Measurements from ENCODE around the gene NDRG3. TPM values are rescaled to one million over a fixed set of nuclear protein-coding genes. Genes with fewer than 3 reads are reported as not detected.

Gene NDRG3
- total RNA-seq, 1 donor from 2014 or later, result 33.1 TPM

- no peak overlapping the region for H3K9ac ChIP-seq (ENCODE audit: low read length)
- Mint-ChIP-seq H3K9me3 (ENCODE audit: unreplicated experiment) (no peaks in the 10 kb centered on the region), H3K36me3 (ENCODE audit: low read depth, unreplicated experiment) (peaks cover 20% of the 10 kb centered on the region), H3K4me3 (ENCODE audit: unreplicated experiment) (no peak overlapping the region), H3K27ac (ENCODE audit: unreplicated experiment) (no peak overlapping the region), H3K27me3 (ENCODE audit: low read depth, unreplicated experiment) (no peaks in the 10 kb centered on the region), H3K4me1 (ENCODE audit: low read depth, unreplicated experiment) (no peaks in the 10 kb centered on the region)
- FAIRE-seq, result no peak
- no peaks in the 10 kb centered on the region for H3K9me3 ChIP-seq (ENCODE audit: insufficient read depth, low read depth, low read length)
- peaks cover 27% of the 10 kb centered on the region for H4K20me1 ChIP-seq (ENCODE audit: insufficient read depth, low read length)
- TF ChIP-seq, protein P1, sequence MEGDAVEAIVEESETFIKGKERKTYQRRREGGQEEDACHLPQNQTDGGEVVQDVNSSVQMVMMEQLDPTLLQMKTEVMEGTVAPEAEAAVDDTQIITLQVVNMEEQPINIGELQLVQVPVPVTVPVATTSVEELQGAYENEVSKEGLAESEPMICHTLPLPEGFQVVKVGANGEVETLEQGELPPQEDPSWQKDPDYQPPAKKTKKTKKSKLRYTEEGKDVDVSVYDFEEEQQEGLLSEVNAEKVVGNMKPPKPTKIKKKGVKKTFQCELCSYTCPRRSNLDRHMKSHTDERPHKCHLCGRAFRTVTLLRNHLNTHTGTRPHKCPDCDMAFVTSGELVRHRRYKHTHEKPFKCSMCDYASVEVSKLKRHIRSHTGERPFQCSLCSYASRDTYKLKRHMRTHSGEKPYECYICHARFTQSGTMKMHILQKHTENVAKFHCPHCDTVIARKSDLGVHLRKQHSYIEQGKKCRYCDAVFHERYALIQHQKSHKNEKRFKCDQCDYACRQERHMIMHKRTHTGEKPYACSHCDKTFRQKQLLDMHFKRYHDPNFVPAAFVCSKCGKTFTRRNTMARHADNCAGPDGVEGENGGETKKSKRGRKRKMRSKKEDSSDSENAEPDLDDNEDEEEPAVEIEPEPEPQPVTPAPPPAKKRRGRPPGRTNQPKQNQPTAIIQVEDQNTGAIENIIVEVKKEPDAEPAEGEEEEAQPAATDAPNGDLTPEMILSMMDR (IDR thresholded peaks at IDR 0.05; ENCODE audit: insufficient read depth, low read depth, low read length), result no peak
- TF ChIP-seq EZH2 (IDR thresholded peaks at IDR 0.05; ENCODE audit: insufficient read depth, low read length), result no peak
- H3K79me2 ChIP-seq (ENCODE audit: insufficient read depth, low read length), result peaks cover 10% of the 10 kb centered on the region
- no peak overlapping the region for H3K4me2 ChIP-seq (ENCODE audit: low read length)
- no peaks in the 10 kb centered on the region for H3K4me1 ChIP-seq (ENCODE audit: insufficient read depth, low read length)
- H3K36me3 ChIP-seq (ENCODE audit: insufficient read depth, low read length), result peaks cover 45% of the 10 kb centered on the region
- no peak for DNase-seq (ENCODE audit: low read depth)
- H3K27me3 ChIP-seq (ENCODE audit: insufficient read depth, low read length), result no peaks in the 10 kb centered on the region
- H3K27ac ChIP-seq (ENCODE audit: low read depth, low read length), result no peak overlapping the region
- H2AFZ ChIP-seq (ENCODE audit: low read depth, low read length), result no peak overlapping the region
- H3K4me3 ChIP-seq (ENCODE audit: insufficient read depth, low read depth, low read length), result no peak overlapping the region
Observed at GRCh38 chr20:36793294-36794115, 47.6 kb upstream of the NDRG3 start.

- Histone ChIP-seq H3K79me2 (ENCODE audit: insufficient read depth, low read length) (peaks cover 10% of the 10 kb centered on the region), H4K20me1 (ENCODE audit: insufficient read depth, low read length) (peaks cover 26% of the 10 kb centered on the region), H2AFZ (ENCODE audit: low read depth, low read length) (no peak overlapping the region), H3K9me3 (ENCODE audit: insufficient read depth, low read depth, low read length) (no peaks in the 10 kb centered on the region), H3K4me2 (ENCODE audit: low read length) (no peak overlapping the region), H3K36me3 (ENCODE audit: insufficient read depth, low read length) (peaks cover 37% of the 10 kb centered on the region), H3K4me1 (ENCODE audit: insufficient read depth, low read length) (no peaks in the 10 kb centered on the region), H3K4me3 (ENCODE audit: insufficient read depth, low read depth, low read length) (no peak overlapping the region), H3K27me3 (ENCODE audit: insufficient read depth, low read length) (no peaks in the 10 kb centered on the region), H3K9ac (ENCODE audit: low read length) (no peak overlapping the region), H3K27ac (ENCODE audit: low read depth, low read length) (no peak overlapping the region)
- DNase-seq (ENCODE audit: low read depth) (peak; percentile 69), FAIRE-seq (no peak)
- Mint-ChIP-seq H3K4me1 (ENCODE audit: low read depth, unreplicated experiment) (no peaks in the 10 kb centered on the region), H3K36me3 (ENCODE audit: low read depth, unreplicated experiment) (peaks cover 15% of the 10 kb centered on the region), H3K27me3 (ENCODE audit: low read depth, unreplicated experiment) (no peaks in the 10 kb centered on the region), H3K4me3 (ENCODE audit: unreplicated experiment) (no peak overlapping the region), H3K27ac (ENCODE audit: unreplicated experiment) (no peak overlapping the region), H3K9me3 (ENCODE audit: unreplicated experiment) (no peaks in the 10 kb centered on the region)
- no peak for TF ChIP-seq EZH2 (IDR thresholded peaks at IDR 0.05; ENCODE audit: insufficient read depth, low read length)
- TF ChIP-seq, protein P1 (IDR thresholded peaks at IDR 0.05; ENCODE audit: insufficient read depth, low read depth, low read length), result peak; percentile 44
Observed at GRCh38 chr20:36792422-36792821, 46.5 kb upstream of the NDRG3 start.

GRCh38 chr20:36791862-36792261 lies 46.0 kb upstream of the NDRG3 start:
- H3K9ac ChIP-seq (ENCODE audit: low read length), result no peak overlapping the region
- no peaks in the 10 kb centered on the region for H3K27me3 Mint-ChIP-seq (ENCODE audit: low read depth, unreplicated experiment)
- H3K4me1 Mint-ChIP-seq (ENCODE audit: low read depth, unreplicated experiment), result no peaks in the 10 kb centered on the region
- H3K79me2 ChIP-seq (ENCODE audit: insufficient read depth, low read length), result peaks cover 10% of the 10 kb centered on the region
- H3K4me2 ChIP-seq (ENCODE audit: low read length), result no peak overlapping the region
- no peaks in the 10 kb centered on the region for H3K27me3 ChIP-seq (ENCODE audit: insufficient read depth, low read length)
- H3K9me3 Mint-ChIP-seq (ENCODE audit: unreplicated experiment), result no peaks in the 10 kb centered on the region
- H3K36me3 Mint-ChIP-seq (ENCODE audit: low read depth, unreplicated experiment), result peaks cover 13% of the 10 kb centered on the region
- no peak for TF ChIP-seq EZH2 (IDR thresholded peaks at IDR 0.05; ENCODE audit: insufficient read depth, low read length)
- no peaks in the 10 kb centered on the region for H3K4me1 ChIP-seq (ENCODE audit: insufficient read depth, low read length)
- no peaks in the 10 kb centered on the region for H3K9me3 ChIP-seq (ENCODE audit: insufficient read depth, low read depth, low read length)
- H3K36me3 ChIP-seq (ENCODE audit: insufficient read depth, low read length), result peaks cover 33% of the 10 kb centered on the region
- FAIRE-seq, result no peak
- no peak for DNase-seq (ENCODE audit: low read depth)
- peaks cover 24% of the 10 kb centered on the region for H4K20me1 ChIP-seq (ENCODE audit: insufficient read depth, low read length)
- H2AFZ ChIP-seq (ENCODE audit: low read depth, low read length), result no peak overlapping the region
- H3K27ac ChIP-seq (ENCODE audit: low read depth, low read length), result no peak overlapping the region
- H3K27ac Mint-ChIP-seq (ENCODE audit: unreplicated experiment), result no peak overlapping the region
- H3K4me3 ChIP-seq (ENCODE audit: insufficient read depth, low read depth, low read length), result no peak overlapping the region
- H3K4me3 Mint-ChIP-seq (ENCODE audit: unreplicated experiment), result no peak overlapping the region

Measured in astrocyte (in vitro differentiated cells and primary cell).